Activated naive CD8-positive, alpha-beta T cell (primary cell): Measurements from ENCODE around the gene H6PD.
A peak's percentile ranks its signal among the peaks of the same experiment; 100 is the strongest.

Source experiments
- H3K27ac Mint-ChIP-seq: one replicate; pipeline ENCODE4 v1.8.0; 2021; ENCODE audit warnings: mixed read lengths
- H3K27me3 Mint-ChIP-seq: one replicate; pipeline ENCODE4 v1.8.0; 2021; ENCODE audit warnings: mixed read lengths
- H3K36me3 Mint-ChIP-seq: one replicate; pipeline ENCODE4 v1.8.0; 2021; ENCODE audit warnings: mixed read lengths
- H3K4me1 Mint-ChIP-seq: one replicate; pipeline ENCODE4 v1.8.0; 2021; ENCODE audit warnings: low read depth, mixed read lengths
- H3K4me3 Mint-ChIP-seq: one replicate; pipeline ENCODE4 v1.8.0; 2021; ENCODE audit warnings: mild to moderate bottlenecking, mixed read lengths
- H3K9me3 Mint-ChIP-seq: one replicate; pipeline ENCODE4 v1.8.0; 2021; ENCODE audit warnings: low read depth, mixed read lengths

H6PD gene

DNA sequence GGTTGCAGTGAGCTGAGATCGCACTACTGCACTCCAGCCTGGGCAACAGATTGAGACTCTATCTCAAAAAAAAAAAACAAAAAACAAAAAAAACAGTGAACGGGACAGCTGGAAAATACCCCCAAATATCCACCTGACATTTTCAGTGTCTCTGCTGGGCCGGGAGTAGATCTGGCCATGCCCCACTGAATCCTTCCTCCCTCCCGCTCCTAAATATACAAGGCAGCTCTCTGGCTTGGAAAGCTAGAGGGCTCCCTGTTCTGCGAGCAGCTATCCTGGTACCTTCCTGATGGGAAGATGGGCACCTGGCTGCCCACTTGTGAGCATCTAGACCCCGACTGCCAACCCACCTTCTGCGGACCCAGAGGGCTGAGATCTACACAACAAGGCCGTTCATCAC, 79.5 kb downstream of the H6PD start:
- no peaks in the 10 kb centered on the region for H3K36me3 Mint-ChIP-seq
- no peak overlapping the region for H3K27ac Mint-ChIP-seq
- H3K27me3 Mint-ChIP-seq: no peaks in the 10 kb centered on the region
- H3K4me3 Mint-ChIP-seq: no peak overlapping the region
- no peaks in the 10 kb centered on the region for H3K9me3 Mint-ChIP-seq
- peaks cover 32% of the 10 kb centered on the region for H3K4me1 Mint-ChIP-seq

DNA sequence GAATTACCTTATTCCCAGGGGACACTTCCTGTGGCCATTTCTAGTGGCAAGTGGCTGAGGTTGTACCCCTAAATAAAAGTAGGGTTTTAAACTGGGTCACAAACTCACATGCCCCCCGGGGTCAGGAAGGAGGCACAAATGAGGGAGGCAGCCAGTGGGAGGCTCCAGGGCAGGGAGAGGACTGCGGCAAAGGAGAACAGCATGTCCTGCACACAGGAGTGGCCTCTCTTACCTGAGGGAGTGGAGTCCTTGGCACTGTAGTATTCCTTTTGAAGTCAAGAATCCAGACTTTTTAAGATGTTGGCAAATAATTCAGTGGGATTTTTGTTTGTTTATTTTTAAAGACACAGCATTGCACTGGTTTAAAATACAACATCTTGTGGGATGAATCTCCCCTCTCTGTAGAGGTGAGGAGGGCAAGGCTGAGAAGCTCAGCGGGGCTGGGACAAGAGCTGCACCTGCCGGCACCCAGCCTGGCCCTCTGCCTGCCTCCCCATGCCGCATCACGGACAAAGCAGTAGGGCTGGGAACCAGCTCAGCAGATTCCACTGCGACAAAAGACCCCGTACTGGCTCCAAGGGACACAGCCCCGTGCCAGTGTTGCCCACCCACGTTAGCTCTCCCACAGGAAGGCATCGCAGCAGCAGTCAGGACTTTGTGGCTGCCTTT, 80.3 kb downstream of the H6PD start:
- no peak overlapping the region for H3K4me3 Mint-ChIP-seq
- H3K9me3 Mint-ChIP-seq: no peaks in the 10 kb centered on the region
- no peak overlapping the region for H3K27ac Mint-ChIP-seq
- H3K4me1 Mint-ChIP-seq: peaks cover 32% of the 10 kb centered on the region
- no peaks in the 10 kb centered on the region for H3K27me3 Mint-ChIP-seq
- H3K36me3 Mint-ChIP-seq: no peaks in the 10 kb centered on the region

DNA sequence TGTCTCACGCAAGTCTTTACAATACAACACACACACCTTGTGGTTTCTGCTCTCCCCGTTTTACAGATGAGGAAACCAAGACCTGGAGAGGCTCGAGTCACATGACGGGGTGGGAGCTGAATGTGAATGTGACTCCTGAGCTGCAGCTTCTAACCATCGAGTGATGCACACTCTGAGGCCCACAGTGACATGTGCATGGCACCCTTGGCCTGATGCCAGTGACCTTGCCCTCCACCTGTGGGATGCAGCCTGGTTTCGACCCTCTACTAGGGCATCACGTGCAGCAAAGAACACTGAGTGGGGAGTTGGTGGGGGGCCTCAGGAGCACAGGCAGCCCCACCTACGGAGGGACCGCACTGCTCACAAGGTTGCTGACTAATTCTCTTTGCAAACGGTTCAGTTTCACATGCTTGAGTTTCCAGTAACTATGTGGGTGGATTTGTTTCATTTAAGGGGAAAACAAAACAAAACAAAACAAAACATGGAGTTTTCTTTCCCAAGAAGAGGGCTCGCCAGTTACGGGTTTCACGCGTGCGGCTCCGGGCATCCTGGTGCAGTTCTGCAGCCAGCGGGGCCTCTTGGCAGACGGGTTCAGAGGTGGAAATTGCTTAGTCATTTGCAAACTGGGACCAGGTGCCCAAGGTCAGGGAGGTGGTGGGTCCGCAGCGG, 81.0 kb downstream of the H6PD start:
- Mint-ChIP-seq H3K27me3 (no peaks in the 10 kb centered on the region), H3K9me3 (no peaks in the 10 kb centered on the region), H3K4me3 (peak overlapping the region; percentile 34), H3K36me3 (no peaks in the 10 kb centered on the region), H3K4me1 (peaks cover 32% of the 10 kb centered on the region), H3K27ac (peak overlapping the region; percentile 90)

DNA sequence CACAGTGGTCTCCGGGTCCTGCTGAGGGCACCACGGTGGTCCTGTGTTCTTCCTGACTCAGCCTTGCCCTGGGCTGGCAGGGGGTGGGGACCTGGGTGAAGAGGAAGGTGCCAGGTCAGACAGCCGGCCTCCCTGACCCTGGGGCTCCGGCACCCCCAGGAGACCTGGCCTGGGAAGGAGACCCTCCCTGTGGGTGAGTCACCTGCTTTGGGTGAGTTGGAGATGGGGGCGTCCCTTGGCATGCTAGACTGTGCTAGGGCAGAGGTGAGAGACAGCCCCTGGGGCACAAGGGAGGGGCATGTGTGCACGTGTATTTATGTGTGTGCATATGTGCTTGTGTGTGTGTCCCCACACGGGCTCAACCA, 81.5 kb downstream of the H6PD start:
- Mint-ChIP-seq H3K4me3 (no peak overlapping the region), H3K4me1 (peaks cover 32% of the 10 kb centered on the region), H3K27ac (peak overlapping the region; percentile 90), H3K9me3 (no peaks in the 10 kb centered on the region), H3K36me3 (no peaks in the 10 kb centered on the region), H3K27me3 (no peaks in the 10 kb centered on the region)

DNA sequence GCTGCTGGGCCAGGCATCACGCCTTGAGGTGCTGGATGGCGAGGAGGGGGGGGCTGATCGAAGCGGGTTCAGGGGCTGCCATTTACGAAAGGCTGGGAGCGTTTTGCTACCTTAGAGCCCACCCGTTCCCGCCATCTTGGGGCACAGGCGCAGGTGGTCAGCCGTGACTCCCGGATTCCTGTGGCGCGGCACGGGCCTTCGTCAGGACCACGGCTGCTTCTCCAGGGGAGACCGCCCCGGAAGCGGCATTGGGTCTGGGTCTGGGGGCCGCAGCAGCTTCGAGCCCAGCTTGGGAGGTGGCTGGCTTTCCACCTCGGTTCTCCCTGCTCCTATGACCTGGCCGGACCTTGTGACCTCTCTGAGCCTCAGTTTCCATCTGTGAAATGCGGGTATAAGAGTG, 81.9 kb downstream of the H6PD start:
- Mint-ChIP-seq H3K4me3 (no peak overlapping the region), H3K4me1 (peaks cover 32% of the 10 kb centered on the region)

DNA sequence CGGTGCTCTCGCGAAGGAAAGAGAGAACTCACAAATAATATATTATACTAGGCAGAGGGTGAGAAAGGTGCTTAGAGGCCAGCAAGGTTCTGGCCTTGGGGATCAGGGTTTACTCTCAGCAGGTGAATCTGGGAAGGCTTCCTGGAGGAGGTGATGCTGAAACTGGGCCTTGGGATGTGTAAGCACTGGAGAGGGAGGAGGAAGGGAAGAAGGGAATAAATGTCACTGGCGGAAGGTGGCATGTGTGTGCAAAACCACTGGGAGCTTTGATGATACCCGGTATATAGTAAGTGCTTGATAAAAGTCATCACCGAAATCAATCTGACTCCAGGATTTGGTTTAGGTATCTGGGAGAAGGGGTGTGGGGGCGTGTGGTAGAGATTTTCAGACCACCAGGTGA, 82.5 kb downstream of the H6PD start:
- H3K27ac Mint-ChIP-seq: no peak overlapping the region
- peak overlapping the region; percentile 30 for H3K4me3 Mint-ChIP-seq
- H3K27me3 Mint-ChIP-seq: no peaks in the 10 kb centered on the region
- peaks cover 32% of the 10 kb centered on the region for H3K4me1 Mint-ChIP-seq
- no peaks in the 10 kb centered on the region for H3K36me3 Mint-ChIP-seq
- no peaks in the 10 kb centered on the region for H3K9me3 Mint-ChIP-seq

More for the DNA sequence above, 81.9 kb downstream of the H6PD start:
- Mint-ChIP-seq H3K27me3 (no peaks in the 10 kb centered on the region), H3K36me3 (no peaks in the 10 kb centered on the region), H3K27ac (no peak overlapping the region), H3K9me3 (no peaks in the 10 kb centered on the region)

DNA sequence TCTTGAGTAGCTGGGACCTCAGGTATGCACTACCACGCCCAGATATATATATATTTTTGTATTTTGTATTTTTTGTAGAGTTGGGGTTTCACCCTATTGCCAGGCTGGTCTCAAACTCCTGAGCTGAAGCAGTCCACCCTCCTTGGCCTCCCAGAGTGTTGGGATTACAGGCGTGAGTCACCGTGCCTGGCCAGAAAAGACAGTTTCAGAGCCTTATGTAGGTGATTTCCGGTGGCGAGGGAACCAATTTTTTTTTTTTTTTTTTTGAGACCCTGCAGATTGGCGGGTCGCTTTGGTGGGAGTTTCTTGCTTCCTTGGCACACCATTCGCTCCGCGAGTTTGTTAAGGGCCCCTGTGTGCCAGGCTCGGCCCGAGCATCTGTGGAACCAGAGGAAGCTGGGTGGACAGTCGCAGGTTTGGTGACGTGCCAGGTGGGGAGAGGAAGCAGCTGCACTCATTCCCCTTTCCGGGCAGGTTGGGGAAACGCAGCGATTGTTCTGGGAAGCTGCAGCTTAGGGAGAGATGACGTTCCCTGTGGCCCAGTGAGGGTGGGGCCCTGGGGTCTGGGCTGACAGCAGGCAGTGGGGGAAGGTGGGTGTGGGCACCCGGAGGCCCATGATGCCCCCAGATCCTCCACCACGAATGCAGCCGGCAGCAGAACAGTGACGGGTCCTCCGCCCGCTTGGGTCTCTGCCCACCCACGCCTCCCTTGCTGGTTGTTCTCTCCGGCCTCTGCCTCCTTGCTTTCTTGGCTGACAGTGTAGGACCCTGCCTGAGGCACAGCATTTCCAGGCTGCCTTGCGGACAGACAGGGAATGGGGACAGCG, 83.2 kb downstream of the H6PD start:
- peaks cover 32% of the 10 kb centered on the region for H3K4me1 Mint-ChIP-seq
- H3K36me3 Mint-ChIP-seq: no peaks in the 10 kb centered on the region
- no peak overlapping the region for H3K27ac Mint-ChIP-seq
- H3K27me3 Mint-ChIP-seq: no peaks in the 10 kb centered on the region
- peak overlapping the region; percentile 61 for H3K4me3 Mint-ChIP-seq
- H3K9me3 Mint-ChIP-seq: no peaks in the 10 kb centered on the region

DNA sequence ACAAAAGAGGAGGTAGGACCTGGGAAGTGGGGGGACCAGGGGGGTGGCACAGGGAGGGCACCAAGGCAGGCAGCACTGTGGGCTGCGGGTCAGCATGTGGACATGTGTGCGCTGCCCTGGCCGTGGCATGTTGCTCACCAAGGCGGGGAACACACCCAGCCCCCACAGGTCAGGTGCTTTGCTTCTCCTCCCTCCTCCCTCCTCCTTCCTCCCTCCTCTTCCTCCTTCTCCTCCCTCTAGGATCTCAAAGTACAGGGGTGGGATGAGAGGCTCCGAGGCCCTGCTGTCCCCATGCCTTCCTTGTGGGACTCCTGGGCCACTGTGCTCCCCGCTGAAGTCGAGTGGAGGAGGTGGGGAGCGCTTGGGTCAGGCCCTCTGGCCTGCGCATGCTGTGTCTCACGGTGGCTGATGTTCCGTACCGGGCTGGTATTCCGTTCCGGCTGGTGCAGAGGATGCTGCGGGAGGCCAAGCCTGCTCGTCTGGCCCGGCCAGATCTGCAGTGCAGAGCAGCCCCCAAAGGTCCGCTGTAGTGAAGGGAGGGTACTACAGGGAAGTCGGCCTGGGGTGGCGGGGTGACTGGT, 84.7 kb downstream of the H6PD start:
- Mint-ChIP-seq H3K4me3 (no peak overlapping the region), H3K9me3 (no peaks in the 10 kb centered on the region), H3K27ac (no peak overlapping the region), H3K36me3 (no peaks in the 10 kb centered on the region), H3K27me3 (no peaks in the 10 kb centered on the region), H3K4me1 (peaks cover 31% of the 10 kb centered on the region)

DNA sequence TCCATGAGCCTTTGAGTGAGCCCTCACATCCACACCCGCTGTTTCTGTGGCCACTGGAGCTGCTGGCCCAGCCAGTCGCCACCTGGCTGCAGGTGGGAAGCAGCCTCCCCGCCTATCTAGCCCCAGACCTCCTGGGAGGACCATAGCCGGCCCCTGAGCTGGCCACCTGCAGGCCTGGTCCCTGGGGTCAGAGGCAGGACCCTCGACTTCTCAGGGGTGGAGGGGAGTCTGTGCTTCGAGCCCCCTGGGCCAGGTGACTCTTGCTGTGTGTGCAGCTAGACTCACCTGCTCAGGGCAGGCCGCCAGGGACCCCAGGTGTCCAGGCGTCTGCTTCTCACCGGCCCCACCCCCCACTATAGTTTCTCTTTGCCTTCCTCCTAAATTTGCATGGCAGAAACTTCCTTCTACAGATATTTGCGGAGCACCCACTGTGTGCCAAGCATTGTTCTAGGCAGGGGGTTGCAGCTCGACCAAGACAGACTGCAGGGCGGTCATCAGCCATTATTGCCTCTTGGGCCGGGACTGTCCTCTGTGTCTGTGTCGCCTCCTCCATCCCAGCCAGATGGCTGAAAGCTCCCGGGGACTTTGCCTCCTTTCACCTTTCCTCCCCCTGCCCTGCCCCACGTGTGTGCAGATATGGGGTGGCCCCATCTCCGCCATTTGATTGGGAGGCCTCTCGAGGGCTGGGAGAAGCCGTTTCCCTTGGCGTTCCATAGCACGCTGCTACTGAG, 85.4 kb downstream of the H6PD start:
- Mint-ChIP-seq H3K9me3 (no peaks in the 10 kb centered on the region), H3K27me3 (no peaks in the 10 kb centered on the region), H3K36me3 (no peaks in the 10 kb centered on the region), H3K4me1 (peaks cover 26% of the 10 kb centered on the region), H3K4me3 (no peak overlapping the region), H3K27ac (no peak overlapping the region)
